Ishikawa (cell line): ENCODE results near the gene GINS3.

ENCODE experiments used
- CEBPB ChIP-seq: IDR thresholded peaks from 2 replicates; pipeline ENCODE4 v1.6.1; 2012
- CREB1 ChIP-seq: IDR thresholded peaks from 2 replicates; pipeline ENCODE4 v1.6.1; 2012; ENCODE audit warnings: low read depth
- EGR1 ChIP-seq: IDR thresholded peaks from 2 replicates; pipeline ENCODE4 v1.6.1; 2012
- EP300 ChIP-seq: IDR thresholded peaks from 2 replicates; pipeline ENCODE4 v1.6.1; 2012; ENCODE audit warnings: borderline replicate concordance
- FOXM1 ChIP-seq: IDR thresholded peaks from 2 replicates; pipeline ENCODE4 v1.6.1; 2012; ENCODE audit warnings: low read depth, borderline replicate concordance
- NFIC ChIP-seq: IDR thresholded peaks from 2 replicates; pipeline ENCODE4 v1.6.1; 2012
- RAD21 ChIP-seq: IDR thresholded peaks from 2 replicates; pipeline ENCODE4 v1.6.1; 2012; ENCODE audit warnings: low read depth
- TAF1 ChIP-seq: IDR thresholded peaks from 2 replicates; pipeline ENCODE4 v1.6.1; 2012; ENCODE audit warnings: low read depth, mild to moderate bottlenecking
- TCF12 ChIP-seq: IDR thresholded peaks from 2 replicates; pipeline ENCODE4 v1.6.1; 2012; ENCODE audit warnings: low read depth
- YY1 ChIP-seq: IDR thresholded peaks from 2 replicates; pipeline ENCODE4 v1.6.1; 2012; ENCODE audit warnings: low read depth
- ZBTB7A ChIP-seq: IDR thresholded peaks from 2 replicates; pipeline ENCODE4 v1.6.1; 2012; ENCODE audit warnings: low read depth
- TF ChIP-seq, protein P1 (sequence below): IDR thresholded peaks from 2 replicates; pipeline ENCODE4 v1.6.1; 2012; ENCODE audit warnings: low read depth, mild to moderate bottlenecking
- TF ChIP-seq, protein P2 (sequence below): IDR thresholded peaks from 2 replicates; pipeline ENCODE4 v1.6.1; 2012
- TF ChIP-seq, protein P3 (sequence below): IDR thresholded peaks from 2 replicates; pipeline ENCODE4 v1.6.1; 2012

DNA sequence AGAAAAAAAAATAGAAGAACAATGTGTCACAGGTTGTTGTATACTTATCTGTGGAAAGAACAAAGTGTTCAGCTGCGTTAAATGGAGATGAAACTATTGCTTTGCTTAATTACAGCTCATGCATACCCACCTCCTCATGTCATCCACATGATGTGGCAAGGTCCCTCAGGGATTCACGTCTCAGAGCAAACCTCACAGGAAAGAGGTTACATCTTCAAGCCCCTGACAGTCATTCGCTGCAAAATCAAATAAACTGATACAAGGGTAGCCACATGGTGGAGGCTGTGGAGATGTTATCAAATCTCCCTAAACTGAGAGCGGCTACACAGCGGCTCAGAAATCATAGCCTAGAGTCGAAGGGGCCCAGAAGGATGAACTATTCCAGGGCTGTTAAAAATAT lies 21.1 kb downstream of the GINS3 start:
- TF ChIP-seq YY1 (no peak), CREB1 (no peak), EGR1 (no peak), RAD21 (no peak), TAF1 (no peak), TCF12 (no peak), FOXM1 (no peak), CEBPB (no peak), ZBTB7A (no peak), EP300 (no peak), NFIC (no peak)
- TF ChIP-seq, protein P1, sequence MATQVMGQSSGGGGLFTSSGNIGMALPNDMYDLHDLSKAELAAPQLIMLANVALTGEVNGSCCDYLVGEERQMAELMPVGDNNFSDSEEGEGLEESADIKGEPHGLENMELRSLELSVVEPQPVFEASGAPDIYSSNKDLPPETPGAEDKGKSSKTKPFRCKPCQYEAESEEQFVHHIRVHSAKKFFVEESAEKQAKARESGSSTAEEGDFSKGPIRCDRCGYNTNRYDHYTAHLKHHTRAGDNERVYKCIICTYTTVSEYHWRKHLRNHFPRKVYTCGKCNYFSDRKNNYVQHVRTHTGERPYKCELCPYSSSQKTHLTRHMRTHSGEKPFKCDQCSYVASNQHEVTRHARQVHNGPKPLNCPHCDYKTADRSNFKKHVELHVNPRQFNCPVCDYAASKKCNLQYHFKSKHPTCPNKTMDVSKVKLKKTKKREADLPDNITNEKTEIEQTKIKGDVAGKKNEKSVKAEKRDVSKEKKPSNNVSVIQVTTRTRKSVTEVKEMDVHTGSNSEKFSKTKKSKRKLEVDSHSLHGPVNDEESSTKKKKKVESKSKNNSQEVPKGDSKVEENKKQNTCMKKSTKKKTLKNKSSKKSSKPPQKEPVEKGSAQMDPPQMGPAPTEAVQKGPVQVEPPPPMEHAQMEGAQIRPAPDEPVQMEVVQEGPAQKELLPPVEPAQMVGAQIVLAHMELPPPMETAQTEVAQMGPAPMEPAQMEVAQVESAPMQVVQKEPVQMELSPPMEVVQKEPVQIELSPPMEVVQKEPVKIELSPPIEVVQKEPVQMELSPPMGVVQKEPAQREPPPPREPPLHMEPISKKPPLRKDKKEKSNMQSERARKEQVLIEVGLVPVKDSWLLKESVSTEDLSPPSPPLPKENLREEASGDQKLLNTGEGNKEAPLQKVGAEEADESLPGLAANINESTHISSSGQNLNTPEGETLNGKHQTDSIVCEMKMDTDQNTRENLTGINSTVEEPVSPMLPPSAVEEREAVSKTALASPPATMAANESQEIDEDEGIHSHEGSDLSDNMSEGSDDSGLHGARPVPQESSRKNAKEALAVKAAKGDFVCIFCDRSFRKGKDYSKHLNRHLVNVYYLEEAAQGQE, result no peak
- TF ChIP-seq, protein P2, sequence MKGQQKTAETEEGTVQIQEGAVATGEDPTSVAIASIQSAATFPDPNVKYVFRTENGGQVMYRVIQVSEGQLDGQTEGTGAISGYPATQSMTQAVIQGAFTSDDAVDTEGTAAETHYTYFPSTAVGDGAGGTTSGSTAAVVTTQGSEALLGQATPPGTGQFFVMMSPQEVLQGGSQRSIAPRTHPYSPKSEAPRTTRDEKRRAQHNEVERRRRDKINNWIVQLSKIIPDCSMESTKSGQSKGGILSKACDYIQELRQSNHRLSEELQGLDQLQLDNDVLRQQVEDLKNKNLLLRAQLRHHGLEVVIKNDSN, result no peak
- TF ChIP-seq, protein P3, sequence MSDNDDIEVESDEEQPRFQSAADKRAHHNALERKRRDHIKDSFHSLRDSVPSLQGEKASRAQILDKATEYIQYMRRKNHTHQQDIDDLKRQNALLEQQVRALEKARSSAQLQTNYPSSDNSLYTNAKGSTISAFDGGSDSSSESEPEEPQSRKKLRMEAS, result no peak
